Ramos (cell line): Measurements from ENCODE around the gene S1PR2.
"Not testable (repeated sequence)": the region's sequence is repeated elsewhere in the genome, so short reads cannot be mapped to it uniquely, and the experiment has no call there.

ENCODE experiments used
- in situ Hi-C: fragments of 300-500 bp; cut with MboI; formaldehyde crosslinking; loops from one replicate; pipeline ENCODE4 v1.14.3; 2022; ENCODE audit warnings: low sequenced_read_pairs; ENCODE audit not compliant: unreplicated experiment

Gene S1PR2

GRCh38 chr19:10198889-10199644 lies 32.1 kb downstream of the S1PR2 start:
- in situ Hi-C loops, result loop anchor here (5.0 kb wide), 1 partner anchor 48 kb away; no protein-coding TSS in a partner anchor

DNA sequence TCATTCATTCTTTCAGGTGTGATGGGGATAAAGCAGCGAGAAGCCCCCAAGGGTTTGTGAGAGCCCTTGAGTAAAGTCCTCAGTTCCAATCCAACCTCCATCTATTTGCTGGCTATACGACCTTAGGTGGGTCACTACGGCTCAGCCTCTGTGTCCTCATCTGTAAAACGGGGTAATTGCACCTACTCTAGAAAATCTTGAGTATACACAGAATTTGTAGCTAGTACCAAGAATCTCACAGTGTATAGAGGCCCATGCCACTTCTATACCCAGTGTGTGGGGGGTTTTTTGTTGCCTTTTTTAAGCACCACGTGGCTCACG lies 36.0 kb downstream of the S1PR2 start:
- in situ Hi-C loops, result loop anchor here (5.0 kb wide), 1 partner anchor 52 kb away; no protein-coding TSS in a partner anchor

DNA sequence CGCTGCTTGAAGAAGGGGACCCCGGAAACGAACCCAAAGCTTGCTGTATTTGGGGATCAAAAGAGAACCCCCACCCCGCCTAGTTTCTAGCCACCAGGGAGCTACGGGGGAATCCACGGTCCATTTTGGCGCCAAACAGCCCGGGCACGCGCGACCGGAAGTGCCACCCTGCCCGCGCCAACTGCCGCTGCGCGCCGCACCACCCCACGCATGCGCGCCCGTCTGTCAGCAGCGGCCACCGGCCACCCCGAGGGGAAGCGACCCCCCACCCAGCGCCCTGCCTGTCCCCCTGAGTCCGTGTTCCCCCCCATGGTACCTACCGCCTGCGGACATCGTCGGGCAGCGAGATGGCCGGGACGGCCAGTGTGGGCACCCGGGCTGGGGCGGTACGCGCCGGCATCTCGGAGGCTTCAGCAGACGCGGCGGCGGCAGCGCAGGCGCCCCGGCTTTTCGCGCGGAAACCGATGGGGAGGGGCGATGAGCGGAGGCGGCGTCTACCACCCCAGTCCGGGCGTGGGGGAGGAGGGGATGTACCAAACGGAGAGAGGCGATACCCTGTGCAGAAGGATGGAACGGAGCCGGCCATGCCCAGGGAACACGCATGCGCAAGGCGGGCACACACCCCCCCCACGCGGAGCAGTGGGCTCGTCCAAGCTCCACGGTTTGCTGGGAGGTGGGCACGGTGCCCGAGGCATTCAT lies 36.5 kb downstream of the S1PR2 start, which contains the start of gene DNMT1:
Gene DNMT1 (minus strand): TSS at position 454 of the 699 bp plus-strand sequence. CDS start 54 bp downstream, at position 400.
- in situ Hi-C loops, result loop anchor here (5.0 kb wide), 1 partner anchor 53 kb away; no protein-coding TSS in a partner anchor

DNA sequence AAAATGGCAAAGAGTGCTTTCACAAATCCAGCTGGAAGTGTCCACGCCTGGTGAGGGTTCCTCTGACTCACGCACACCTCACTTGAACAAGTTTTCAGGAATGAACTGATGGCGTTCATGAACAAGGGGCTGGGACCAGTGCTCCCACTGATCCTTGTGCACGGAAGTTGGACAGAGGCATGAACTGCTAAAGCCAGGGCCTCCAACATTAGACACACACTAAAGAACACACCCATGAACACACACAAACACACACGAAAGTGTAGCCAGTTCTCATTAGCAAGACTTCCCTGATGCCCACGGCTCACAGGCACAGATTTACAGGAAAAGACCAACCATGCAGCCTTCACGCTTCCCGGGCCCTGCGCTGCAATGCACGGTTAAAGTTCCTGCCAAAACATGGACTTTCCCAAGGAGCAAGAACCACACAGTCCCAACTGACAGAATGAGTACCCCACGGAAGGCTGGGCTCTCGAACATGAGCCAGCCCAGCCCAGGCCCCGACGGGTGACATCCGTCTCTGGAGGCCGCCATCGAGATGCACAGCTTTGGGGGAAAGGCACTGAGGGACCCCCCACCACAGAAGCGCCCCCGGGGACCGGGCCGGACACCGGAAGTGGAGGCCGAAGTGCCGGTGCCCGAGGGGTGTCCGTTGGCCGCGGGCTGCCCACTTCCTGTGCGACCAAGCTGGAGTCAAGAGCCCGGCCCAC lies 37.2 kb downstream of the S1PR2 start:
- in situ Hi-C loops, result no loop called here

GRCh38 chr19:10192922-10193321 lies 38.2 kb downstream of the S1PR2 start:
- in situ Hi-C loops, result no loop called here

GRCh38 chr19:10191347-10191746 lies 39.8 kb downstream of the S1PR2 start:
- in situ Hi-C loops, result no loop called here

GRCh38 chr19:10190026-10190425 lies 41.1 kb downstream of the S1PR2 start:
- in situ Hi-C loops, result no loop called here

DNA sequence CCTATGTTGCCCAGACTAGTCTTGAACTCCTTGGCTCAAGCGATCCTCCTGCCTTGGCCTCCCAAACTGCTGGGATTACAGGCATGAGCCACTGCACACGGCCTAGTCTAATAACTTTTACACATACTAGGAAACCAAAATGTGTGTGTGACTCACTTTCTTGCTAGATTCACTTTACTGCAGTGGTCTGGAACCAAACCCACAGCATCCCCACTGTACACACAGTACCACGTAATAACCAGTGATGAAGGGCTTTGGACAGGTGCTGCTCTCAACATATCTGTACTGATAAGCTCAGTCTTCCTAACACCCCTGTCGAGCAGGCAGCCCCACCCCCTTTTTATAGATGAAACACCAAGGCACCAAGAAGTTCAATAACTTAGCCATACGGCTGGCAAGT lies 41.5 kb downstream of the S1PR2 start:
- in situ Hi-C loops, result no loop called here

DNA sequence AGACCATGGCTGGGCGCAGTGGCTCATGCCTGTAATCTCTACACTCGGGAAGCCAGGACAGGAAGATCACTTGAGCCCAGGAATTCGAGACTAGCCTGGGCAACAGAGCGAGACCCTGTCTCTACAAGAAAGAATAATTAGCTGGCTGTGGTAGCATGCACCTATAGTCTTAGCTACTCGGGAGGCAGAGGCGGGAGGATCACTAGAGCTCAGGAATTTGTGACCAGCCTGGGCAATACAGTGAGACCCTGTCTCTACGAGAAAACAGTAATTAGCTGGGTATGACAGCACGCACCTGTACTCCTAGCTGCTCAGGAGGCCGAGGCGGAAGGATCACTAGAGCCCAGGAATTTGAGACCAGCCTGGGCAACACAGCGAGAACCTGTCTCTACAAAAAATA lies 43.8 kb downstream of the S1PR2 start:
- in situ Hi-C loops, result no loop called here

GRCh38 chr19:10184636-10185035 lies 46.5 kb downstream of the S1PR2 start:
- in situ Hi-C loops, result no loop called here

DNA sequence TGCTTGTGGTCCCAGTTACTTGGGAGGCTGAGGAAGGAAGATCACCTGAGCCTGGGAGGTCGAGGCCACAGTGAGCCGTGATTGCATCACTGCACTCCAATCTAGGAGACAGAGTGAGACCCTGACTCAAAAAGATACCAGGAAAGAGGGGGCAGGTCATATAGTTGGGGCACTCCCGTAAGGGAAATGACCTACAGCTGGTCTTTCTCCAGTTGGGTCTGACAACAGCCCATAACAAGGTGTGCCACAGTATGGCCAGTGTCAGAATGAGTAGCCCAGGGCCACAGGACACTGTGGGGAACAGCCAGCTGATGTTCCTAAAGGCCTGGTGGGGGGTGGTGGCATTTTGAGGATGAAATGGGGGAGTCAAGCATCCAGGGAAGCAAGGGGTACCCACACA lies 47.2 kb downstream of the S1PR2 start:
- in situ Hi-C loops, result no loop called here

DNA sequence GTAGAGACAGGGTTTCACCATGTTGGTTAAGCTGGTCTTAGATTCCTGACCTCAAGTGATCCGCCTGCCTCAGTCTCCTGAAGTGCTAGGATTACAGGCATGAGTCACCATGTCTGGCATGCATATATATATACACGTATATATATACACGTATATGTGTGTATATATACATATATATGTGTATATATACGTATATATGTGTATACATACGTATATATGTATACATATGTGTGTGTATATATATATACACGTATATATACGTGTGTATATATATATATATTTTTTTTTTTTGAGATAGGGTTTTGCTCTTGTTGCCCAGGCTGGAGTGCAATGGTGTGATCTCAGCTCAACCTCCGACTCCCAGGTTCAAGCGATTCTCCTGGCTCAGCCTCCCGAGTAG lies 48.3 kb downstream of the S1PR2 start:
- in situ Hi-C loops, result no loop called here

- in situ Hi-C loops, result no loop called here
These were observed 49.1 kb downstream of the S1PR2 start for GRCh38 chr19:10182076-10182475.

- in situ Hi-C loops, result no loop called here
These were observed 50.7 kb downstream of the S1PR2 start for GRCh38 chr19:10180459-10180858.

- in situ Hi-C loops, result not testable (repeated sequence)
These were observed 51.1 kb downstream of the S1PR2 start for GRCh38 chr19:10180024-10180423.

- in situ Hi-C loops, result no loop called here
These were observed 57.6 kb downstream of the S1PR2 start for GRCh38 chr19:10173527-10173926.
